ENCODE data around the gene CHST10. TPM values are rescaled to one million over a fixed set of nuclear protein-coding genes. Genes with fewer than 3 reads are reported as not detected.

CHST10 gene
- total RNA-seq, 4 donors from 2014 or later = 1.7 to 5.6 (median 2.4) TPM

DNA sequence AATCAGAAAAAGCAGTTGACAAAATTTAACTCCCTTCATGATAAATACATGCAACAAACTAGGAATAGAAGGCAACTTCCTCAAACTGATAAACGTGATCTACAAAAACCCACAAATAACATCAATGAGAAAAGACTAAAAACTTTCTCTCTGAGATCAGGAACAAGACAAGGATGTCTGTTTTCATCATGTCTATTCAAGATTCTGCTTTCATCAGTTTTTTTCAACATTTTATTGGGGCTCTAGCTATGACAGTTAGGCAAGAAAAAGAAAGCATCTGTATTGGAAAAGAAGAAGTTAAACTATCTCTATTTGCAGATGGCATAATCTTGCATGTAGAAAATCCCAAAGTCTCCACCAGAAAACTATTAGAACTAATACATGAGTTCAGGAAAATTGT is 12.3 kb upstream of the CHST10 start:
- TF ChIP-seq, protein P1, sequence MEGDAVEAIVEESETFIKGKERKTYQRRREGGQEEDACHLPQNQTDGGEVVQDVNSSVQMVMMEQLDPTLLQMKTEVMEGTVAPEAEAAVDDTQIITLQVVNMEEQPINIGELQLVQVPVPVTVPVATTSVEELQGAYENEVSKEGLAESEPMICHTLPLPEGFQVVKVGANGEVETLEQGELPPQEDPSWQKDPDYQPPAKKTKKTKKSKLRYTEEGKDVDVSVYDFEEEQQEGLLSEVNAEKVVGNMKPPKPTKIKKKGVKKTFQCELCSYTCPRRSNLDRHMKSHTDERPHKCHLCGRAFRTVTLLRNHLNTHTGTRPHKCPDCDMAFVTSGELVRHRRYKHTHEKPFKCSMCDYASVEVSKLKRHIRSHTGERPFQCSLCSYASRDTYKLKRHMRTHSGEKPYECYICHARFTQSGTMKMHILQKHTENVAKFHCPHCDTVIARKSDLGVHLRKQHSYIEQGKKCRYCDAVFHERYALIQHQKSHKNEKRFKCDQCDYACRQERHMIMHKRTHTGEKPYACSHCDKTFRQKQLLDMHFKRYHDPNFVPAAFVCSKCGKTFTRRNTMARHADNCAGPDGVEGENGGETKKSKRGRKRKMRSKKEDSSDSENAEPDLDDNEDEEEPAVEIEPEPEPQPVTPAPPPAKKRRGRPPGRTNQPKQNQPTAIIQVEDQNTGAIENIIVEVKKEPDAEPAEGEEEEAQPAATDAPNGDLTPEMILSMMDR (IDR thresholded peaks at IDR 0.05; ENCODE audit: low read depth) = no peak

DNA sequence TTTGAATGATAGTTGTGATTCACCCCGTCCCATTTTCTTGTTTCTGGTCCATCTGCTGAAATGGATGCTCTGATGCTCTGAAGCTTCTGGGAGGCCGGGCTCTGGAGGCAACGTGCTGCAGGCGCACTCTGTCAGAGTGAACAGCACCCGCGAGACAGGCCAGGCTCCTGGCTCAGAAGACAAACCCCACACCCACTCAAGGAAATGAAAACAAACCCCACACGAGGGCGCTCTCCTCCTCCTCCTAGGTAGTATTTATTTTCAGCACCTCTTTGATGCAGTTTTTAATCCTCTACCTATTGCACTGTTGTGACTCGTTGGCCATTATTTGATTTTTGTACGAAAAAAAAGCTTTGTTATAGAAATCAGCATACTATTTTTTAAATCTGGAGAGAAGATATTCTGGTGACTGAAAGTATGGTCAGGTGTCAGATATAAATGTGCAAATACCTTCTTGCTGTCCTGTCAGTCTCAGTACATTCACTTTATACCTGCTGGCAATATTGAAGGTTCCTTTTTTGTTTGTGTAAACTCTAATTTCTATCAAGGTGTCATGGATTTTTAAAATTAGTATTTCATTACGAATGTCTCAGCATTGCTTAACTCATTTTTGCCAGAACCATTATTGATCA is 10.3 kb upstream of the CHST10 start:
- TF ChIP-seq, protein P1 (IDR thresholded peaks at IDR 0.05; ENCODE audit: low read depth) = no peak

DNA sequence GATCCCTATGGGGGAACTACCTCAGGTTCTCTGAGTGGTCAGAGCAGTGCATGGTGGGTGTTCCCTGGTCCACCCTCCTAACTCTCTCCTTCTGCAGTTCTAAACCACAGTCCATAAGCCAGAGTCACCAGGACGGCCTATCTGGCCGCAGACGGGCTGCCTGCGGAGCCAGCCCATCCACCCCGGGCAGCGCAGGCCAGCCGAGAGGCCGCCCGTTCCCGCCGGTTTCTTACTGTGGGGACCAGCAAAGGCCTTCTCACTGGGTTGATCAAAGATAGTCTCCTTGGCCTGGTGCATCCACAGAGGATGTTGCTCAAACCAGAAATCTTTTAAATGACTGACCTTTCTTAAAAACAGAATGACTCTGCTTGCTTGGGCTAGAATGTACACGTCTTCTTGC is 9.6 kb upstream of the CHST10 start:
- TF ChIP-seq, protein P1 (IDR thresholded peaks at IDR 0.05; ENCODE audit: low read depth) = no peak

DNA sequence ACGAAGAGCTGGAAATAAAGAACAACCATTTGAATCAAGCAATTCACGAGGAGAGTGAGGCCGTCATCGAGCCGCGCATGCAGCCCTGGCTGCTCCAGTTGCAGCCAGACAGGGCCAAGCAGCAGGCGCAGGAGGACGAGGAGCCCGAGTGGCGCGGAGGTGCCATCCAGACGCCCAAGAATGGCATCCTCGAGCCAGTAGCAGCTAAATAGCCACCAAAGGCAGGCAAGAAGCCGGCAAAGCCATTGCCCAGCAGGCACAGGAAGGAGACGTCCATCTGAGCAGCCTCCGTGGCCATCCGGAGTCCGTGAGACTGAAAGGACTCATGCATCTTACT is 8.9 kb upstream of the CHST10 start:
- TF ChIP-seq, protein P1 (IDR thresholded peaks at IDR 0.05; ENCODE audit: low read depth) = no peak

DNA sequence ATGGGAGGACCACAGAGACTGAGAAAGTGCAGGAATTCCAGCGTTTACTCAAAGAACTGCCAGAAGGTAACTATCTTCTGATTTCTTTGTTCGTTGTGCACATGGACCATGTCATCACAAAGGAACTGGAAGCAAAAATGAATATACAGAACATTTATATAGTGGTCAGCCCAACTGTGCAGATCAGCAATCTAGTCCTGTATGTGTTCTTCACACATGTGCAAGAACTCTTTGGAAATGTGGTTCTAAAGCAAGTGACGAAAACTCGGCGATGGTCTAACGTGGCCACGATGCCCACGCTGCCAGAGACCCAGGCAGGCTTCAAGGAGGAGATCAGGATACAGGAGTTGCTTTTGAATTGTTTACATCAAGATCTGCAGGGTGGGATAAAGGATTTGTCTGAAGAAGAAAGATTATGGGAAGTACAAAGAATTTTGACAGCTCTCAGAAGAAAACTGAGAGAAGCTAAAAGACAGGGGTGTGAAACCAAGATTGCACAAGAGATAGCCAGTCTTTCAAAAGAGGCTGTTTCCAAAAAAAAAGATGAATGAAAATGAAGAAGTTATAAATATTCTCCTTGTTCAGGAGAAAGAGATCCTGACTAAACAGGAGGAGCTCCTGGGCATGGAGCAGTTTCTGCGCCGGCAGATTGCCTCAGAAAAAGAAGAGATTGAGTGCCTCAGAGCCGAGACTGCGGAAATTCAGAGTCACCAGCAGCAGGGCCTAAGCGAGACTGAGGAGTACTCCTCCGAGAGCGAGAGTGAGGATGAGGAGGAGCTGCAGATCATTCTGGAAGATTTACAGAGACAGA is 8.3 kb upstream of the CHST10 start:
- TF ChIP-seq, protein P1 (IDR thresholded peaks at IDR 0.05; ENCODE audit: low read depth) = no peak

DNA sequence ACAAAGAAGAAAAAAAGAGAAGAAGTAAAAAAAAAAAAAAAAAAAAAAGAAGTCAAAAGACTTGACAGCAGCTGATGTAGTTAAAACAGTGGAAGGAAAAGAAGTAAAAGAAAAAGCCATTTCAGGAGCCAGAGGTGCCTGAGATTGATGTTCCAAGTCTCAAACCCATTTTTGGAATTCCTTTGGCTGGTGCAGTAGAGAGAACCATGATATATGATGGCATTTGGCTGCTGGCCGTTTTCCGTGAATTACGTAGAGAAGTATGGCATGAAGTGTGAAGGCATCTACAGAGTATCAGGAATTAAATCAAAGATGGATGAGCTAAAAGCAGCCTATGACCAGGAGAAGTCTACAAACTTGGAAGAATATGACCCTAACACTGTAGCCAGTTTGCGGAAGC is 7.6 kb upstream of the CHST10 start:
- TF ChIP-seq, protein P1 (IDR thresholded peaks at IDR 0.05; ENCODE audit: low read depth) = no peak

DNA sequence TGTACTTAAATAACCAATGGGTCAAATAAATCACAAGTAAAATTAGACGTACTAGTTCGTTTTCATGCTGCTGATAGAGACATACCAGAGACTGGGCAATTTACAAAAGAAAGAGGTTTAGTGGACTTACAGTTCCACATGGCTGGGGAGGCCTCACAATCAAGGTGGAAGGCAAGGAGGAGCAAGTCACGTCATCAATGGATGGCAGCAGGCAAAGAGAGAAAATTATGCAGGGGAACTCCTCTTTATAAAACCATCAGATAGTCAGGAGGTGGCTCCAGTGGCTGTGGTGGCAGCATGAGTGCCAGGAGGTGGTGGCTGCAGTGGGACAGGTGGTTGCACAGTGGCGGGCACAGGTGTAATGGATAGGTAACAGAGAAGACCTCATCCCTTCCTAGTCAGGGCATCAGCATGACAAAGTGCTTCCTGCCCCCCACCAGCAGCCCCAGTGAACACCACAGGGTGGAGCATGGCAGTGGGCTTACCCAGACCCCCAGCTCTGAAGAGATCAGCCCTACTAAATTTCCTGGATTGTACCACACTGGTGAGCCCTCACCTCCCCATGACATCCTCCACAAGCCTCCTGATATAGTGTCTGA is 6.9 kb upstream of the CHST10 start:
- TF ChIP-seq, protein P1 (IDR thresholded peaks at IDR 0.05; ENCODE audit: low read depth) = no peak

All from subcutaneous adipose tissue (tissue), 4 donors.